ENCODE data around the gene KCNK13. TPM values are rescaled to one million over a fixed set of nuclear protein-coding genes. Genes with fewer than 3 reads are reported as not detected.
A peak's percentile ranks its signal among the peaks of the same experiment; 100 is the strongest.
"Not testable (repeated sequence)": the region's sequence is repeated elsewhere in the genome, so short reads cannot be mapped to it uniquely, and the experiment has no call there.

KCNK13 gene
- total and polyA plus RNA-seq, 2 donors = 1.0 to 1.1 TPM

GRCh38 chr14:90087433-90087832 lies 25.6 kb downstream of the KCNK13 start:
- Histone ChIP-seq H3K36me3 (ENCODE audit: control insufficient read depth in 2 of 2, insufficient read depth in 2 of 2, low read length in 1 of 2) (no peaks in the 10 kb centered on the region), H3K27ac (ENCODE audit: low read depth in 1 of 2, low read length in 1 of 2) (no peak overlapping the region), H3K9me3 (ENCODE audit: control insufficient read depth in 2 of 2, insufficient read depth in 1 of 2, low read length in 1 of 2) (no peaks in the 10 kb centered on the region), H3K27me3 (ENCODE audit: control insufficient read depth in 2 of 2, insufficient read depth in 1 of 2, low read length in 1 of 2) (no peaks in the 10 kb centered on the region), H3K4me3 (ENCODE audit: low read length in 2 of 2) (no peak overlapping the region), H3K4me1 (ENCODE audit: control insufficient read depth in 2 of 2, insufficient read depth in 2 of 2, low read length in 2 of 2) (no peaks in the 10 kb centered on the region)
- WGBS = 43% methylated on average over 6 of the region's 6 CpGs
- no peak for DNase-seq (ENCODE audit: low read depth in 6 of 9, low spot score in 9 of 9)

GRCh38 chr14:90088176-90088575 lies 26.4 kb downstream of the KCNK13 start:
- 91% methylated on average over 2 of the region's 2 CpGs for WGBS
- H3K4me3 ChIP-seq (ENCODE audit: low read length in 2 of 2) = no peak overlapping the region

GRCh38 chr14:90089486-90089885 lies 27.7 kb downstream of the KCNK13 start:
- 57% methylated on average over 6 of the region's 6 CpGs for WGBS
- H3K9me3 ChIP-seq (ENCODE audit: control insufficient read depth in 2 of 2, insufficient read depth in 1 of 2, low read length in 1 of 2); H3K36me3 ChIP-seq (ENCODE audit: control insufficient read depth in 2 of 2, insufficient read depth in 2 of 2, low read length in 1 of 2); H3K27me3 ChIP-seq (ENCODE audit: control insufficient read depth in 2 of 2, insufficient read depth in 1 of 2, low read length in 1 of 2); H3K27ac ChIP-seq (ENCODE audit: low read depth in 1 of 2, low read length in 1 of 2); H3K4me1 ChIP-seq (ENCODE audit: control insufficient read depth in 2 of 2, insufficient read depth in 2 of 2, low read length in 2 of 2); H3K4me3 ChIP-seq (ENCODE audit: low read length in 2 of 2); DNase-seq (ENCODE audit: low read depth in 6 of 9, low spot score in 9 of 9): not testable (repeated sequence)

More at GRCh38 chr14:90088176-90088575, 26.4 kb downstream of the KCNK13 start:
- H3K4me1 ChIP-seq (ENCODE audit: control insufficient read depth in 2 of 2, insufficient read depth in 2 of 2, low read length in 2 of 2) = no peaks in the 10 kb centered on the region
- no peaks in the 10 kb centered on the region for H3K9me3 ChIP-seq (ENCODE audit: control insufficient read depth in 2 of 2, insufficient read depth in 1 of 2, low read length in 1 of 2)
- DNase-seq (ENCODE audit: low read depth in 6 of 9, low spot score in 9 of 9) = no peak
- H3K27ac ChIP-seq (ENCODE audit: low read depth in 1 of 2, low read length in 1 of 2) = no peak overlapping the region
- no peaks in the 10 kb centered on the region for H3K36me3 ChIP-seq (ENCODE audit: control insufficient read depth in 2 of 2, insufficient read depth in 2 of 2, low read length in 1 of 2)
- H3K27me3 ChIP-seq (ENCODE audit: control insufficient read depth in 2 of 2, insufficient read depth in 1 of 2, low read length in 1 of 2) = no peaks in the 10 kb centered on the region

GRCh38 chr14:90091393-90091792 lies 29.6 kb downstream of the KCNK13 start:
- Histone ChIP-seq H3K27ac (ENCODE audit: low read depth in 1 of 2, low read length in 1 of 2) (no peak overlapping the region), H3K9me3 (ENCODE audit: control insufficient read depth in 2 of 2, insufficient read depth in 1 of 2, low read length in 1 of 2) (no peaks in the 10 kb centered on the region), H3K27me3 (ENCODE audit: control insufficient read depth in 2 of 2, insufficient read depth in 1 of 2, low read length in 1 of 2) (no peaks in the 10 kb centered on the region), H3K4me3 (ENCODE audit: low read length in 2 of 2) (no peak overlapping the region), H3K36me3 (ENCODE audit: control insufficient read depth in 2 of 2, insufficient read depth in 2 of 2, low read length in 1 of 2) (no peaks in the 10 kb centered on the region), H3K4me1 (ENCODE audit: control insufficient read depth in 2 of 2, insufficient read depth in 2 of 2, low read length in 2 of 2) (no peaks in the 10 kb centered on the region)
- WGBS = 85% methylated on average over 1 of the region's 1 CpG
- peak in 1 of 9 donors; percentile 9 for DNase-seq (ENCODE audit: low read depth in 6 of 9, low spot score in 9 of 9)

GRCh38 chr14:90093942-90094595 lies 32.3 kb downstream of the KCNK13 start:
- Histone ChIP-seq H3K4me3 (ENCODE audit: low read length in 2 of 2) (no peak overlapping the region), H3K9me3 (ENCODE audit: control insufficient read depth in 2 of 2, insufficient read depth in 1 of 2, low read length in 1 of 2) (peaks cover 0 to 1% of the 10 kb centered on the region in 2 donors), H3K4me1 (ENCODE audit: control insufficient read depth in 2 of 2, insufficient read depth in 2 of 2, low read length in 2 of 2) (no peaks in the 10 kb centered on the region), H3K27ac (ENCODE audit: low read depth in 1 of 2, low read length in 1 of 2) (no peak overlapping the region), H3K36me3 (ENCODE audit: control insufficient read depth in 2 of 2, insufficient read depth in 2 of 2, low read length in 1 of 2) (no peaks in the 10 kb centered on the region), H3K27me3 (ENCODE audit: control insufficient read depth in 2 of 2, insufficient read depth in 1 of 2, low read length in 1 of 2) (no peaks in the 10 kb centered on the region)
- DNase-seq (ENCODE audit: low read depth in 6 of 9, low spot score in 9 of 9) = no peak
- WGBS = 86% methylated on average over 2 of the region's 2 CpGs

- no peaks in the 10 kb centered on the region for H3K27me3 ChIP-seq (ENCODE audit: control insufficient read depth in 2 of 2, insufficient read depth in 1 of 2, low read length in 1 of 2)
- H3K4me3 ChIP-seq (ENCODE audit: low read length in 2 of 2) = no peak overlapping the region
- no peaks in the 10 kb centered on the region for H3K36me3 ChIP-seq (ENCODE audit: control insufficient read depth in 2 of 2, insufficient read depth in 2 of 2, low read length in 1 of 2)
- no peak for DNase-seq (ENCODE audit: low read depth in 6 of 9, low spot score in 9 of 9)
- 95% methylated on average over 4 of the region's 4 CpGs for WGBS
- no peaks in the 10 kb centered on the region for H3K4me1 ChIP-seq (ENCODE audit: control insufficient read depth in 2 of 2, insufficient read depth in 2 of 2, low read length in 2 of 2)
- H3K9me3 ChIP-seq (ENCODE audit: control insufficient read depth in 2 of 2, insufficient read depth in 1 of 2, low read length in 1 of 2) = peaks cover 0 to 1% of the 10 kb centered on the region in 2 donors
- H3K27ac ChIP-seq (ENCODE audit: low read depth in 1 of 2, low read length in 1 of 2) = no peak overlapping the region
Measured at GRCh38 chr14:90095096-90095495, 33.3 kb downstream of the KCNK13 start.

GRCh38 chr14:90096566-90096965 lies 34.8 kb downstream of the KCNK13 start:
- peaks cover 0 to 1% of the 10 kb centered on the region in 2 donors for H3K9me3 ChIP-seq (ENCODE audit: control insufficient read depth in 2 of 2, insufficient read depth in 1 of 2, low read length in 1 of 2)
- no peak for DNase-seq (ENCODE audit: low read depth in 6 of 9, low spot score in 9 of 9)
- WGBS = 95% methylated on average over 1 of the region's 1 CpG
- H3K27ac ChIP-seq (ENCODE audit: low read depth in 1 of 2, low read length in 1 of 2) = no peak overlapping the region
- no peak overlapping the region for H3K4me3 ChIP-seq (ENCODE audit: low read length in 2 of 2)
- H3K36me3 ChIP-seq (ENCODE audit: control insufficient read depth in 2 of 2, insufficient read depth in 2 of 2, low read length in 1 of 2) = no peaks in the 10 kb centered on the region
- no peaks in the 10 kb centered on the region for H3K27me3 ChIP-seq (ENCODE audit: control insufficient read depth in 2 of 2, insufficient read depth in 1 of 2, low read length in 1 of 2)
- H3K4me1 ChIP-seq (ENCODE audit: control insufficient read depth in 2 of 2, insufficient read depth in 2 of 2, low read length in 2 of 2) = no peaks in the 10 kb centered on the region

GRCh38 chr14:90103808-90104207 lies 42.0 kb downstream of the KCNK13 start:
- Histone ChIP-seq H3K9me3 (ENCODE audit: control insufficient read depth in 2 of 2, insufficient read depth in 1 of 2, low read length in 1 of 2) (no peaks in the 10 kb centered on the region), H3K4me1 (ENCODE audit: control insufficient read depth in 2 of 2, insufficient read depth in 2 of 2, low read length in 2 of 2) (no peaks in the 10 kb centered on the region), H3K27me3 (ENCODE audit: control insufficient read depth in 2 of 2, insufficient read depth in 1 of 2, low read length in 1 of 2) (no peaks in the 10 kb centered on the region), H3K4me3 (ENCODE audit: low read length in 2 of 2) (no peak overlapping the region), H3K36me3 (ENCODE audit: control insufficient read depth in 2 of 2, insufficient read depth in 2 of 2, low read length in 1 of 2) (no peaks in the 10 kb centered on the region), H3K27ac (ENCODE audit: low read depth in 1 of 2, low read length in 1 of 2) (no peak overlapping the region)
- WGBS = 94% methylated on average over 3 of the region's 3 CpGs
- no peak for DNase-seq (ENCODE audit: low read depth in 6 of 9, low spot score in 9 of 9)

GRCh38 chr14:90105756-90106155 lies 44.0 kb downstream of the KCNK13 start:
- Histone ChIP-seq H3K27ac (ENCODE audit: low read depth in 1 of 2, low read length in 1 of 2) (no peak overlapping the region), H3K4me1 (ENCODE audit: control insufficient read depth in 2 of 2, insufficient read depth in 2 of 2, low read length in 2 of 2) (no peaks in the 10 kb centered on the region), H3K27me3 (ENCODE audit: control insufficient read depth in 2 of 2, insufficient read depth in 1 of 2, low read length in 1 of 2) (no peaks in the 10 kb centered on the region), H3K4me3 (ENCODE audit: low read length in 2 of 2) (no peak overlapping the region), H3K9me3 (ENCODE audit: control insufficient read depth in 2 of 2, insufficient read depth in 1 of 2, low read length in 1 of 2) (no peaks in the 10 kb centered on the region), H3K36me3 (ENCODE audit: control insufficient read depth in 2 of 2, insufficient read depth in 2 of 2, low read length in 1 of 2) (no peaks in the 10 kb centered on the region)
- no peak for DNase-seq (ENCODE audit: low read depth in 6 of 9, low spot score in 9 of 9)
- 98% methylated on average over 4 of the region's 4 CpGs for WGBS
